ENCODE measurements around the gene CNTN3. TPM values are rescaled to one million over a fixed set of nuclear protein-coding genes. Genes with fewer than 3 reads are reported as not detected.

CNTN3 gene
- total RNA-seq, 2 donors from 2014 or later, result 7.3 to 20.4 TPM

GRCh38 chr3:74617776-74618175 lies 3.3 kb upstream of the CNTN3 start:
- peaks cover 12% of the 10 kb centered on the region for H3K4me1 ChIP-seq
- WGBS, 2 donors, result 53 to 73% methylated on average over 3 of the region's 3 CpGs
- intact Hi-C loops (cut with DNase I), result no loop called here
- no peak for ATAC-seq
- DNase-seq, result no peak
- no peaks in the 10 kb centered on the region for H3K27me3 ChIP-seq
- H3K27ac ChIP-seq, result no peak overlapping the region
- H3K9me3 ChIP-seq, result no peaks in the 10 kb centered on the region
- no peaks in the 10 kb centered on the region for H3K36me3 ChIP-seq (replicated peaks in 1 of 2; ENCODE audit: insufficient read depth in 1 of 2, low read depth in 2 of 2)
- no peak for TF ChIP-seq POLR2A (IDR thresholded peaks at IDR 0.05)
- TF ChIP-seq CTCF (IDR thresholded peaks at IDR 0.05), result no peak
- H3K4me3 ChIP-seq, result no peak overlapping the region

GRCh38 chr3:74613521-74614106 lies 845 bp downstream of the CNTN3 start:
- WGBS, 2 donors, result 1 to 3% methylated on average over 16 of the region's 16 CpGs
- intact Hi-C loops (cut with DNase I), result no loop called here
- peak; percentile 25 to 67 (median 34) for DNase-seq
- H3K9me3 ChIP-seq, result no peaks in the 10 kb centered on the region
- peak overlapping the region in 3 of 4 donors; percentile 24 to 64 (median 28) for H3K27ac ChIP-seq
- H3K4me1 ChIP-seq, result peaks cover 18% of the 10 kb centered on the region
- peak; percentile 57 for ATAC-seq
- no peaks in the 10 kb centered on the region for H3K27me3 ChIP-seq
- peak overlapping the region; percentile 13 to 15 for H3K4me3 ChIP-seq
- no peaks in the 10 kb centered on the region for H3K36me3 ChIP-seq (replicated peaks in 1 of 2; ENCODE audit: insufficient read depth in 1 of 2, low read depth in 2 of 2)
- no peak for TF ChIP-seq CTCF (IDR thresholded peaks at IDR 0.05)
- peak in 1 of 3 donors; percentile 2 for TF ChIP-seq POLR2A (IDR thresholded peaks at IDR 0.05)

- H3K4me3 ChIP-seq, result peak overlapping the region in 1 of 2 donors; percentile 15
- ATAC-seq (no peak), DNase-seq (no peak)
- WGBS, 2 donors, result 18 to 23% methylated on average over 2 of the region's 2 CpGs
- intact Hi-C loops (cut with DNase I), result no loop called here
- H3K27me3 ChIP-seq, result no peaks in the 10 kb centered on the region
- no peak for TF ChIP-seq POLR2A (IDR thresholded peaks at IDR 0.05)
- H3K9me3 ChIP-seq, result no peaks in the 10 kb centered on the region
- no peaks in the 10 kb centered on the region for H3K36me3 ChIP-seq (replicated peaks in 1 of 2; ENCODE audit: insufficient read depth in 1 of 2, low read depth in 2 of 2)
- peaks cover 18% of the 10 kb centered on the region for H3K4me1 ChIP-seq
- peak overlapping the region in 2 of 4 donors; percentile 28 to 64 for H3K27ac ChIP-seq
Observed at GRCh38 chr3:74613060-74613459, 1.4 kb downstream of the CNTN3 start.

- ATAC-seq, result no peak
- Histone ChIP-seq H3K36me3 (replicated peaks in 1 of 2; ENCODE audit: insufficient read depth in 1 of 2, low read depth in 2 of 2) (no peaks in the 10 kb centered on the region), H3K9me3 (no peaks in the 10 kb centered on the region), H3K4me1 (peaks cover 18% of the 10 kb centered on the region), H3K4me3 (no peak overlapping the region), H3K27ac (no peak overlapping the region), H3K27me3 (no peaks in the 10 kb centered on the region)
- intact Hi-C loops (cut with DNase I), result no loop called here
- WGBS, 2 donors, result 26 to 33% methylated on average over 1 of the region's 1 CpG
- no peak for DNase-seq
- TF ChIP-seq CTCF (IDR thresholded peaks at IDR 0.05) (no peak), POLR2A (IDR thresholded peaks at IDR 0.05) (no peak)
Observed at GRCh38 chr3:74611206-74611605, 3.3 kb downstream of the CNTN3 start.

GRCh38 chr3:74607803-74608202 lies 6.7 kb downstream of the CNTN3 start:
- TF ChIP-seq CTCF (IDR thresholded peaks at IDR 0.05), result no peak
- TF ChIP-seq POLR2A (IDR thresholded peaks at IDR 0.05), result no peak
- no peak overlapping the region for H3K27ac ChIP-seq
- no peaks in the 10 kb centered on the region for H3K9me3 ChIP-seq
- H3K4me1 ChIP-seq, result peaks cover 6% of the 10 kb centered on the region
- no peaks in the 10 kb centered on the region for H3K36me3 ChIP-seq (replicated peaks in 1 of 2; ENCODE audit: insufficient read depth in 1 of 2, low read depth in 2 of 2)
- intact Hi-C loops (cut with DNase I), result no loop called here
- H3K4me3 ChIP-seq, result no peak overlapping the region
- 66 to 70% methylated on average over 2 of the region's 2 CpGs for WGBS, 2 donors
- no peaks in the 10 kb centered on the region for H3K27me3 ChIP-seq
- no peak for DNase-seq
- no peak for ATAC-seq

Data from body of pancreas (tissue), 4 donors.